K562 (cell line): ENCODE data around the gene MED31. TPM values are rescaled to one million over a fixed set of nuclear protein-coding genes. Genes with fewer than 3 reads are reported as not detected.
A peak's percentile ranks its signal among the peaks of the same experiment; 100 is the strongest.

ENCODE experiments used
- ARID2 ChIP-seq: fragments of 450-650 bp; IDR thresholded peaks from 2 replicates; pipeline ENCODE4 v1.6.1; 2017; ENCODE audit warnings: antibody characterized with exemption, mild to moderate bottlenecking
- ATF7 ChIP-seq: fragments of 450-650 bp; IDR thresholded peaks from 2 replicates; pipeline ENCODE4 v1.7.1; 2014; ENCODE audit warnings: mild to moderate bottlenecking, moderate library complexity
- CREB1 ChIP-seq, 2 experiments: sonication (generic) in 1 of 2; formaldehyde crosslinking in 1 of 2; IDR thresholded peaks; 2 replicates each; pipeline versions ENCODE4 v1.6.1 to v1.8.0; 2012 to 2022; ENCODE audit warnings: inconsistent platforms in 1 of 2, mild to moderate bottlenecking in 1 of 2, missing genetic modification reagents in 1 of 2, moderate library complexity in 1 of 2
- DDX20 ChIP-seq: fragments of 450-650 bp; IDR thresholded peaks from 2 replicates; pipeline ENCODE4 v1.6.1; 2016; ENCODE audit warnings: missing genetic modification characterization, low read depth, mild to moderate bottlenecking, missing compliant biosample characterization, moderate library complexity
- DPF2 ChIP-seq: fragments of 450-650 bp; IDR thresholded peaks from 2 replicates; pipeline ENCODE4 v1.6.1; 2016
- GATAD2B ChIP-seq: fragments of 450-650 bp; IDR thresholded peaks from 2 replicates; pipeline ENCODE4 v1.6.1; 2017; ENCODE audit warnings: mild to moderate bottlenecking, borderline replicate concordance
- MEF2A ChIP-seq: IDR thresholded peaks from 2 replicates; pipeline ENCODE4 v1.6.1; 2011; ENCODE audit warnings: low read depth, mild to moderate bottlenecking, low read length, moderate library complexity; ENCODE audit not compliant: control insufficient read depth
- MYC ChIP-seq, 2 experiments: fragments of 250-450 bp in 1 of 2; sonication (Bioruptor Pico) in 1 of 2; IDR thresholded peaks; 2 replicates each; pipeline versions ENCODE4 v1.5.1 to v1.6.1; 2012 to 2021; ENCODE audit warnings: low read depth in 2 of 2, borderline replicate concordance in 1 of 2, improper control_type of control experiment in 1 of 2, low read length in 1 of 2, mild to moderate bottlenecking in 1 of 2, moderate library complexity in 1 of 2
- PTRF ChIP-seq: fragments of 450-650 bp; IDR thresholded peaks from 2 replicates; pipeline ENCODE4 v1.6.1; 2016; ENCODE audit warnings: mild to moderate bottlenecking, missing genetic modification characterization, missing compliant biosample characterization
- SAFB ChIP-seq: fragments of 200-400 bp; formaldehyde crosslinking; IDR thresholded peaks from 2 replicates; pipeline ENCODE4 v1.6.1; 2017; ENCODE audit warnings: low read depth, low read length, borderline replicate concordance
- SAP30 ChIP-seq: fragments of 200-600 bp; sonication (generic); IDR thresholded peaks from 2 replicates; pipeline ENCODE4 v1.6.1; 2012; ENCODE audit warnings: borderline replicate concordance, low read depth, mild to moderate bottlenecking, moderate library complexity, low read length, control low read depth, inconsistent platforms; ENCODE audit not compliant: insufficient read depth, poor library complexity, severe bottlenecking
- TAF1 ChIP-seq: IDR thresholded peaks from 2 replicates; pipeline ENCODE4 v1.6.1; 2011; ENCODE audit warnings: mild to moderate bottlenecking, low read length, moderate library complexity; ENCODE audit not compliant: insufficient read depth, control insufficient read depth, severe bottlenecking; ENCODE audit errors: extremely low read depth
- TAF7 ChIP-seq: fragments of 450-650 bp; IDR thresholded peaks from 2 replicates; pipeline ENCODE4 v1.6.1; 2016; ENCODE audit warnings: missing genetic modification characterization, missing compliant biosample characterization
- THRAP3 ChIP-seq: fragments of 450-650 bp; IDR thresholded peaks from 2 replicates; pipeline ENCODE4 v1.6.1; 2016; ENCODE audit warnings: mild to moderate bottlenecking, inconsistent platforms, borderline replicate concordance
- ZBTB43 ChIP-seq: sonication (generic); formaldehyde crosslinking; IDR thresholded peaks from 2 replicates; pipeline ENCODE4 v1.8.0; 2023; ENCODE audit warnings: mild to moderate bottlenecking, missing genetic modification reagents
- ZHX1 ChIP-seq: fragments of 150-350 bp; conservative IDR thresholded peaks from 2 replicates; pipeline ENCODE4 v1.6.1; 2014; ENCODE audit warnings: low read length
- ZNF143 ChIP-seq: sonication (generic); formaldehyde crosslinking; IDR thresholded peaks from 2 replicates; pipeline ENCODE4 v1.9.0; 2022; ENCODE audit warnings: mild to moderate bottlenecking, missing genetic modification reagents
- ZNF175 ChIP-seq: fragments of 200-800 bp; sonication (Bioruptor generic); IDR thresholded peaks from 2 replicates; pipeline ENCODE4 v1.6.1; 2016; ENCODE audit warnings: low read depth, mild to moderate bottlenecking, missing genetic modification characterization, missing compliant biosample characterization
- ZNF212 ChIP-seq: fragments of 450-650 bp; formaldehyde crosslinking; IDR thresholded peaks from 2 replicates; pipeline ENCODE4 v1.4.0; 2020; ENCODE audit warnings: mild to moderate bottlenecking
- ZNF274 ChIP-seq: IDR thresholded peaks from 2 replicates; pipeline ENCODE4 v1.6.1; 2011; ENCODE audit warnings: low read depth, mild to moderate bottlenecking, low read length, moderate library complexity, borderline replicate concordance
- ZNF740 ChIP-seq, 3 experiments: fragments of 200-800 bp in 1 of 3; sonication (Bioruptor generic) in 1 of 3; sonication (generic) in 1 of 3; formaldehyde crosslinking in 1 of 3; IDR thresholded peaks; 2 replicates each; pipeline versions ENCODE4 v1.6.1 to v1.8.0; 2016 to 2022; ENCODE audit warnings: mild to moderate bottlenecking in 2 of 3, missing compliant biosample characterization in 2 of 3, missing genetic modification characterization in 2 of 3, missing genetic modification reagents in 1 of 3
- ZNF778 ChIP-seq: fragments of 450-650 bp; formaldehyde crosslinking; IDR thresholded peaks from 2 replicates; pipeline ENCODE4 v1.4.0; 2020; ENCODE audit warnings: mild to moderate bottlenecking, moderate library complexity
- polyA plus RNA-seq, 8 experiments: library from polyadenylated mRNA; depleted of rRNA in 4 of 8; stranded (reverse) in 5 of 8; unstranded in 3 of 8; fragments of >200 nt; fragmentation: Nextera tagmentation in 2 of 8; fragmentation: Illumina TruSeq in 1 of 8; extraction: Ambion mirVana in 2 of 8; extraction: Trizol in 1 of 8; gene quantifications; 2 replicates each; pipeline versions ENCODE4 v1.2.1 to v1.2.3, GENCODE V29; 2011 to 2014; ENCODE audit warnings: inconsistent platforms in 1 of 8, missing spikeins in 1 of 8
- total RNA-seq, 7 experiments: library from RNA; depleted of rRNA in 6 of 7; stranded (reverse); fragments of >200 nt in 6 of 7; fragmentation: Illumina TruSeq in 2 of 7; extraction: Trizol in 2 of 7; gene quantifications; 2 replicates each; pipeline versions ENCODE4 v1.2.1 to v1.2.3, GENCODE V29; 2011 to 2021; ENCODE audit warnings: low replicate concordance in 1 of 7

The MED31 gene
- total and polyA plus RNA-seq, 9 of the 15 experiments (the other 6 are each of a cell fraction or from before 2014, with no cell fraction given) = 6.4 to 39.9 (median 14.6) TPM

- TF ChIP-seq ZHX1 (0 out of 2 replicates have a peak, but pooled peaks have one; percentile 22), ZNF143 (CRISPR knock-in tag) (peak; percentile 57; the same call in 1 of the 2 replicates), GATAD2B (no peak), ZBTB43 (no peak), PTRF (no peak), ARID2 (no peak), ATF7 (peak; percentile 37; the same call in 1 of the 2 replicates), MEF2A (peak; percentile 44; the same call in 1 of the 2 replicates), TAF7 (tag) (peak; percentile 45; the same call in 1 of the 2 replicates), DDX20 (tag) (no peak), THRAP3 (no peak), ZNF175 (no peak), ZNF740 (CRISPR knock-in tag; IDR thresholded peaks at IDR 0.05) (no peak), ZNF740 (tag; IDR thresholded peaks at IDR 0.05) (no peak), MYC (IDR thresholded peaks at IDR 0.05; ENCODE audit: low read depth, low read length) (peak; percentile 12), MYC (CRISPR knock-in tag; IDR thresholded peaks at IDR 0.05; ENCODE audit: borderline replicate concordance, low read depth) (peak; percentile 53; the same call in 1 of the 2 replicates), SAFB (no peak), DPF2 (no peak), TAF1 (peak; percentile 88), ZNF778 (CRISPR knock-in tag) (no peak), ZNF274 (no peak), SAP30 (peak; percentile 45), ZNF212 (CRISPR knock-in tag) (no peak), CREB1 (IDR thresholded peaks at IDR 0.05) (no peak), CREB1 (CRISPR knock-in tag; IDR thresholded peaks at IDR 0.05) (0 out of 2 replicates have a peak, but pooled peaks have one; percentile 19)
Observed at GRCh38 chr17:6640536-6641246, 10.7 kb downstream of the MED31 start, which contains the start of the genes KIAA0753 and TXNDC17 (continued).
